HG02938 (cell line): ENCODE results near the gene SLN.
"Not testable (repeated sequence)": the region's sequence is repeated elsewhere in the genome, so short reads cannot be mapped to it uniquely, and the experiment has no call there.

Experiments used
- ATAC-seq: cut with Tn5 transposase; IDR thresholded peaks from one replicate; pipeline ENCODE4 v1.9.1; 2021; ENCODE audit warnings: mild to moderate bottlenecking, moderate library complexity; ENCODE audit not compliant: unreplicated experiment

Gene SLN

DNA sequence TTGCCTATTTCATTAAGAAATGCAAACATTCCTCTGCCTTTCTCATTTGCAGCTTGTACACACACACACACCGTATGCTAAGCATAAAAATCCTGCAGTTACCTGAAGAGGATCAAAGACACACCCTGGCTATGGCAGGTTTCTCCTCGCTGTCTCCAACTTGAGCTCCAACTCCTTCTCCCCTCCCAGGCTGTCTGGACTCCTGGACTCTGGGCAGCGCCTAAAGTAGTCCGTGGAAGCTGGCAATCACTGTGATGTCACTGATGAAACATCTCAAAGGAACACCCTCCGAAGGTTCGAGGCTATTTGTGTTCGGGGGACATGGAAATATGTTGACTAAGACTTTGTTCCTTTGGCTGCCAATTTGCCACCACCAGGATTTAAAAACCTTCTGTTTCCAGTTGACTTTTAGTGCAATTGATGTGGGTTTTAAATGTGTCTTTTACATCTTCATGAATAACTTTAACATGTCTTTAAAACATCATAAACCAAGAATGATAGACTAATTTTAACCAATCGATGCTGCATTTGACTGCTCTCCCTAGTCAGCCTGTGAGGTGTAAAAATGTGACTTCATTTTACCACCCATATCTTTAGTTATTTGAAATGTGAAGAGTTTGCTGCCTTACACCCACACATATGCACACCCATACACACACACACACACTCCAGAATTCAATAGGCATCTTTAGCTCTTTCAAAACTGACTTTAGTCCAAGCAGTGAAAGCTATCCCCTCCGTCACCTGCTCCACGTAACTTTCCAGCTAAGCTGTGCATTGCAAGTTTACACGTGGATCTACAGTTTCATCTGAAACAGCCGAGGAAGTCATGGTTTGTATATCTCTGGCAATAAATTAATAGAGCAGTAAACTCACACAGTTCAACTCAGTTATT is at the start of gene SLN:
SLN (minus strand) TSS at position 196 of the 895 bp plus-strand sequence.
- no peak for ATAC-seq

GRCh38 chr11:107758719-107759355 is 47.0 kb upstream of the SLN start:
- not testable (repeated sequence) for ATAC-seq

GRCh38 chr11:107757661-107758060 is 45.8 kb upstream of the SLN start:
- no peak for ATAC-seq

DNA sequence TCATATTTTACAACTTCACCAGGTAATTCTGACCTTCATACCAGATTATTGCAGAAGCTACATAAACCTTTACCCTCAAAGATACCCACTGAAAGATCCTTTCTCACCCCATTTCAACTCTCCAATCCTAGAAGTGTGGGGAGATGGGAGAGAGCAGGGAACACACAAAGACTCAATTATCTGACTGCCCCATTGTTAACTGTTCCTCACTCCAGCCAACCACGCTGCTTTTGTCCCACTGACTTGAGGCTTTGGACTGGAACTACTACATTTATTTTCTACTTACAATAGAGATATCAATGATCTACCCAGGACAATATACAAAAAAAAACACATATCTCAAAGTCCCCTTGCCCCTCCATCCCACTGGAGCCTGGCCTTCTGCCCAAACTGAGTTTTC is 44.7 kb upstream of the SLN start:
- no peak for ATAC-seq

- no peak for ATAC-seq
Measured at GRCh38 chr11:107752949-107753822, 41.3 kb upstream of the SLN start.

DNA sequence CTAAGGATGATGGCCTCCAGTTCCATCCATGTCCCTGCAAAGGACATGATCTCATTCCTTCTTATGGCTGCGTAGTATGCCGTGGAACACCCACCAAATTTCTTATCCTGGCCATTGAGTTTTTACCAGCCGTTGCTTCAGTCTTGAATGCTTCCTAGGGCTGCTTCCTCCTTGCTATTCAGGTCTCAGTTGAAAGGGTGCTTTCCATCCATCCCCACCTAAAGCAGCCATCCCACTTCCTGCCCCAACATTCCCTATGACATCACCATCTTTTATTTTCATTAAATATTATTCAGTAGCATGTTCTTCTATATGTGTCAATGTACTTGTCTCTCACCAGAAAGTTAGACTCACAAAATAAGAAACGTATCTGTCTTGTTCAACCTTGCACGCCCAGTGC is 40.7 kb upstream of the SLN start:
- no peak for ATAC-seq

- no peak for ATAC-seq
Measured at GRCh38 chr11:107751082-107751481, 39.2 kb upstream of the SLN start.

DNA sequence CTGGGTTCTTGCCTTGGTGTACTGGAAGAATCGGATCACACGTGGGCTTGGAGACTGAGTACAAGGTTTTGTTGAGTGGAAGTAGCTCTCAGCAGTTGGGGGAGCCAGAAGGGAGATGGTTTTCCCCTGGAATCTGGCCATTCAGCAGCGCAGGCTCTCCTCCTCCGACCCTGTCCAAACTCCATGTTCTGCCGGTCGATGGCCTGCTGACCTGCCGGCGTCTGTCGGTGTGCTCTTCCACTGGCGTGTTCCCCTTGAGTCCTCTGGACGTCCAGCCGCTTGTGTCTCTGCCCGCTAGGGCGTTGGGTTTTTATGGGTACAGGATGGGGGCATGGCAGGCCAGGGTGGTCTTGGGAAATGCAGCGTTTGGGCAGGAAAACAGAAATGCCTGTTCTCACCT is 38.5 kb upstream of the SLN start:
- ATAC-seq: no peak

- no peak for ATAC-seq
Measured at GRCh38 chr11:107747622-107748021, 35.8 kb upstream of the SLN start.

DNA sequence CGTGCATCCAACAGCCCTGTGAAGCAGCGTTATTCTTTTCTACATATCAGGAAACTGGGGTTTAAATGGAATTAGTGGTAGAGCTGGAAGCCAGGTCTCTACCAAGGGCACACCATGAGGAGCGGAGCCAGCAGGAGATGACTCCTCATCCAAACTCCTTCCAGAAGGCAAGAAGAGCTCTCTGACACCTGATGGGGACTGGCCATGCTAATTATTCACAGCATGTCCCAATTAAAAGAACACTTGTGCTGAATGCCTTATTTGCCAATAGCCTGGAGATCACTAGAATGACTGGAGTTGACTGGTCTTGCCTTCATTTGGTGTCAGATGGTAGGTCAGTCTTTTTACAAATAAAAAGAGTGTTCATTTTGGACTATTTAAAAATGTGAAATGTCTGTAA is 32.9 kb upstream of the SLN start:
- no peak for ATAC-seq

GRCh38 chr11:107743191-107743590 is 31.3 kb upstream of the SLN start:
- no peak for ATAC-seq

DNA sequence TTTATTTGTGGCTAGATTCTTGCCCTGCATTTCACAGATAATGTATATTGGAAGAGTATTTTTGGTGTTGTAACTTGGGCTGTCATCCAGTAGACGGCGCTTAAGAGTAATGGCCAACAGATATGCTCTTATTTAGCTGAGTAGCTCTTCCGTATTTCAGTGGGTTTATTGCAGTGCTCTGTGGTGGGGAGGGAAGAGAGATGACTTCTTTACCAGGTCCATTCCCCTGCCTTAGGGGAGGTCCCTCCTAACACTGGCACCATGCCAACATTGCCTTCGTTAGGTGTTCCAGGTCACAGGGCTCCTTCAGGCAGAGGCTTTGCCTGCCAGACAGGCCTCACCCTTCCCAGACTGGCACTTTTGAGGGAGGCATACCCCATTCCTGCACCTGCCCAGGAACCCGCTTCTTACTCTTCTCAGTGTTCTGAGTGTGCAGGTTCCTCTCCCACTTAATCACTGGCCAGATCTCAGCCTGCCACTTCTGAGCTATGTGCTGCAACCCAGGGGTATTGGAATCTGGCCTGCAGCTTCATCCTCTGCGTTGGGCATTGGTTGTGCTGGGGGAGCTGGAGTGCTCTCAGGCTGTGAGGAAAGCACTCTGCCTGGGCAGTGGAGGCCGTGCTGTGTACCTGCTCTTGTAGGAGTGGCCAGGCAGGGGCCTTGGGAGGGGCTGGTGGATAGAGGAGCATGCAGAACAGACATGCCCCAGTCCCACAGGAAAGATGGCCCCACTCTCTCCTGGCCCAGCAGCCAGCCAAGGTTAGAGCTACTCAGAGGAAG is 29.4 kb upstream of the SLN start:
- ATAC-seq: peak; percentile 92

GRCh38 chr11:107740271-107740670 is 28.4 kb upstream of the SLN start:
- ATAC-seq: no peak

- ATAC-seq: no peak
Measured at GRCh38 chr11:107736546-107736945, 24.7 kb upstream of the SLN start.

GRCh38 chr11:107733518-107733917 is 21.7 kb upstream of the SLN start:
- ATAC-seq: no peak

- no peak for ATAC-seq
Measured at GRCh38 chr11:107732689-107733051, 20.8 kb upstream of the SLN start.

GRCh38 chr11:107731941-107732688 is 20.3 kb upstream of the SLN start:
- ATAC-seq: peak; percentile 71

DNA sequence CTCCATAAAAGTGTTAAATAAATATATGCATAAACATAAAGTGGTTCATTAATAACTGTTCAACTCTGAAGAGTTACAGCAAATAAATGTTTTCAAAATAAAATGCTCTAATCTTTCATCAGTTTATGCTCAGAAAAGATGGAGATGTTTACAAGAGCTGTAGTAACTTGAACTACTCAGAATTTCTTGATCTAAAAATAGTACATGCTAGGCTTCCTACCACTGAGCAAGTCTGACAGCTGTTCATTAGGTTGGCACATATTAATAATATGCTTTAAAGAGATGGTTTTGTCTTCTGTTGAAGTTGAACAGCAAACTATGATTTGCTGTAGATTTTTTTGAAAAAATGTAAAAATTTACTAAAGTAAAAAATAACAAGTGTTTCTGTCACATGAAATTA is 10.8 kb upstream of the SLN start:
- ATAC-seq: no peak

DNA sequence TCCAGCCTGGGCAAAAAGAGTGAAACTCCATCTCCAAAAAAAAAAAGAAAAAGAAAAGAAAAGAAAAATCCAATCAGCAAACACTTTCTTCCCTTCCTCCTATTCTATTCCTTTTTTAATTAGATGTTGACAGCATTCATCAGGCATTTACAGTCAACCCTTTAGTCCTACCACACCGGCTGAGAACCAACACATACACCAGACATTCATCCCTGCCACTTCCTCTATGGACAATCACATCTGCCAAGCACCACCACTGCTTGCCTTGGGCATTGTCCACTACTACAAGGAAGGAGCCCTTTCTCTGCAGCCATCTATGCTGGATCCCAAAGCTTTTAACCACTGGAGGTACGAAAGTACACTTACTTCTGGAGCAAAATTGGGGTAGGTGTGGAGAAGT is 9.4 kb upstream of the SLN start:
- no peak for ATAC-seq

- no peak for ATAC-seq
Measured at GRCh38 chr11:107720303-107720774, 8.5 kb upstream of the SLN start.
